PC-9 (cell line): ENCODE measurements around the gene MCUB. TPM values are rescaled to one million over a fixed set of nuclear protein-coding genes. Genes with fewer than 3 reads are reported as not detected.

Experiments
- BruUV-seq: library from RNA; stranded (reverse); fragments of 400-500 nt; replicated peaks from 2 replicates; lab custom pipeline; 2021; lab: Mats Ljungman, UMichigan
- CTCF ChIA-PET: fragments of 300-600 bp; sonication (Branson Sonifier 250); formaldehyde crosslinking; loops from one replicate; lab custom pipeline; 2022; ENCODE audit warnings: antibody characterized with exemption; lab: Charles Lee
- POLR2A ChIA-PET: fragments of 300-600 bp; sonication (Branson Sonifier 250); formaldehyde crosslinking; loops from one replicate; lab custom pipeline; 2022; ENCODE audit warnings: antibody characterized with exemption; ENCODE audit not compliant: unreplicated experiment; lab: Charles Lee
- DNase-seq, 2 experiments: peaks; one replicate each; pipeline versions ENCODE4 v3.0.0 to v3.0.0-alpha.2; 2015 to 2022; ENCODE audit warnings: mixed read lengths in 1 of 2
- H2AFZ ChIP-seq: fragments of 200-600 bp; sonication (generic); 2 replicates; pipeline ENCODE4 v1.8.1; 2017; ENCODE audit warnings: antibody characterized with exemption
- H3F3A ChIP-seq: fragments of 200-600 bp; sonication (generic); 2 replicates; pipeline ENCODE4 v1.8.1; 2017; ENCODE audit warnings: antibody characterized with exemption, mild to moderate bottlenecking, low read depth; ENCODE audit not compliant: insufficient read depth
- H3K27ac ChIP-seq: fragments of 200-600 bp; sonication (generic); 2 replicates; pipeline ENCODE4 v1.6.1; 2016; ENCODE audit warnings: mixed run types
- H3K27me3 ChIP-seq: fragments of 200-600 bp; sonication (generic); 2 replicates; pipeline ENCODE4 v1.6.1; 2016; ENCODE audit warnings: low read depth, mixed run types; ENCODE audit not compliant: insufficient read depth
- H3K36me3 ChIP-seq: fragments of 200-600 bp; sonication (generic); 2 replicates; pipeline ENCODE4 v1.6.1; 2016; ENCODE audit warnings: low read depth, mixed run types
- H3K4me1 ChIP-seq: fragments of 200-600 bp; sonication (generic); replicated peaks from 2 replicates; pipeline ENCODE4 v1.6.1; 2016; ENCODE audit warnings: mixed run types; ENCODE audit not compliant: insufficient read depth
- H3K4me2 ChIP-seq: fragments of 200-600 bp; sonication (generic); 2 replicates; pipeline ENCODE4 v1.6.1; 2017; ENCODE audit warnings: mixed run types
- H3K4me3 ChIP-seq: fragments of 200-600 bp; sonication (generic); 2 replicates; pipeline ENCODE4 v1.6.1; 2016; ENCODE audit warnings: mixed run types
- H3K79me2 ChIP-seq: fragments of 200-600 bp; sonication (generic); 2 replicates; pipeline ENCODE4 v1.6.1; 2017; ENCODE audit warnings: low read depth, mixed run types
- H3K9me2 ChIP-seq: fragments of 200-600 bp; sonication (generic); 2 replicates; pipeline ENCODE4 v1.8.1; 2017; ENCODE audit warnings: mild to moderate bottlenecking; ENCODE audit not compliant: insufficient read depth
- H3K9me3 ChIP-seq: fragments of 200-600 bp; sonication (generic); 2 replicates; pipeline ENCODE4 v1.8.1; 2016; ENCODE audit warnings: low read depth; ENCODE audit not compliant: insufficient read depth
- H4K20me1 ChIP-seq: fragments of 200-600 bp; sonication (generic); 2 replicates; pipeline ENCODE4 v1.8.1; 2017; ENCODE audit not compliant: insufficient read depth
- CTCF ChIP-seq: fragments of 200-600 bp; sonication (generic); conservative IDR thresholded peaks from 2 replicates; pipeline ENCODE4 v1.6.1; 2017; ENCODE audit warnings: mixed run types, antibody characterized with exemption, mild to moderate bottlenecking, moderate library complexity
- EZH2 ChIP-seq: fragments of 200-600 bp; sonication (generic); IDR thresholded peaks from 2 replicates; pipeline ENCODE4 v1.8.0; 2017; ENCODE audit warnings: antibody characterized with exemption, low read depth
- intact Hi-C: fragments of 100-400 bp; cut with micrococcal nuclease; formaldehyde crosslinking; loops from one replicate; pipeline ENCODE4 v1.10.0; 2022; ENCODE audit not compliant: unreplicated experiment
- total RNA-seq: library from RNA; stranded (reverse); gene quantifications from 2 replicates; pipeline ENCODE4 v1.2.3, GENCODE V29; 2021

Gene MCUB
- total RNA-seq, 1 experiment from 2014 or later = 15.4 TPM

GRCh38 chr4:109611045-109611646 is 51.1 kb downstream of the MCUB start:
- ChIA-PET CTCF (no interaction called here), POLR2A (no interaction called here)
- H3K36me3 ChIP-seq = no peaks in the 10 kb centered on the region
- H3K27ac ChIP-seq = no peak overlapping the region
- no TSS peak for BruUV-seq
- no peaks in the 10 kb centered on the region for H3K79me2 ChIP-seq
- H3K4me1 ChIP-seq = peaks cover 12% of the 10 kb centered on the region
- H3F3A ChIP-seq = no peaks in the 10 kb centered on the region
- intact Hi-C loops = no loop called here
- no peak overlapping the region for H3K4me2 ChIP-seq
- H2AFZ ChIP-seq = no peak overlapping the region
- H3K4me3 ChIP-seq = no peak overlapping the region
- DNase-seq = no peak
- H3K9me3 ChIP-seq = no peaks in the 10 kb centered on the region
- no peaks in the 10 kb centered on the region for H3K27me3 ChIP-seq
- no peaks in the 10 kb centered on the region for H3K9me2 ChIP-seq
- TF ChIP-seq CTCF (no peak), EZH2 (no peak)
- no peaks in the 10 kb centered on the region for H4K20me1 ChIP-seq

DNA sequence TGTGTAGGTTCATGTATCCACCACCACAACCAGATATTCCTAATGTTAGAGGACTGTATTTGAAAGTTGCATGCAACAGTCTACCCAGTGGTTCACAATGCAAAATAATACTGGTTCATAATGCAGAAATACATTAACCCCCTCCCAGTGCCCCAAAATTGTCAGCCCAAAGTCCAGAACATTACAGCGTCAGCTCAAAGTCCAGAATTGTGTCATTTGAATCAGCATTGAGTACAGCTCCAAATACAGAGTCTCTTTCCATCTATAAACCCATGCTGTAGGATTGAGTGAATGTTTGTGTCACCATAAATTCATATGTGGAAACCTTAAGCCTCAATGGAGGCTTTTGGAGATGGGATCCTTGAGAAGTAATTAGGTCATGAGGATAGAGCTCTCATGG is 54.0 kb downstream of the MCUB start:
- Histone ChIP-seq H3F3A (no peaks in the 10 kb centered on the region), H3K4me3 (no peak overlapping the region), H3K79me2 (no peaks in the 10 kb centered on the region), H3K36me3 (no peaks in the 10 kb centered on the region), H3K9me2 (no peaks in the 10 kb centered on the region), H3K27ac (no peak overlapping the region), H3K9me3 (no peaks in the 10 kb centered on the region), H3K4me2 (no peak overlapping the region), H3K4me1 (peaks cover 12% of the 10 kb centered on the region), H2AFZ (no peak overlapping the region), H4K20me1 (no peaks in the 10 kb centered on the region), H3K27me3 (no peaks in the 10 kb centered on the region)
- CTCF ChIA-PET = no interaction called here
- POLR2A ChIA-PET = no interaction called here
- no peak for DNase-seq
- no TSS peak for BruUV-seq
- TF ChIP-seq CTCF (no peak), EZH2 (no peak)
- intact Hi-C loops = no loop called here

- H3K79me2 ChIP-seq = no peaks in the 10 kb centered on the region
- no peaks in the 10 kb centered on the region for H3K9me2 ChIP-seq
- no peaks in the 10 kb centered on the region for H3K27me3 ChIP-seq
- CTCF ChIA-PET = no interaction called here
- no peak overlapping the region for H3K4me3 ChIP-seq
- no peak overlapping the region for H2AFZ ChIP-seq
- H3K4me2 ChIP-seq = no peak overlapping the region
- BruUV-seq = no TSS peak
- no peaks in the 10 kb centered on the region for H4K20me1 ChIP-seq
- H3K4me1 ChIP-seq = peaks cover 8% of the 10 kb centered on the region
- no peaks in the 10 kb centered on the region for H3K36me3 ChIP-seq
- DNase-seq = no peak
- TF ChIP-seq EZH2 = no peak
- TF ChIP-seq CTCF = no peak
- H3K9me3 ChIP-seq = no peaks in the 10 kb centered on the region
- H3K27ac ChIP-seq = no peak overlapping the region
- POLR2A ChIA-PET = no interaction called here
- H3F3A ChIP-seq = no peaks in the 10 kb centered on the region
- intact Hi-C loops = no loop called here
Observed at GRCh38 chr4:109614466-109614865, 54.4 kb downstream of the MCUB start.
